IMR-90 (cell line): ENCODE results near the gene BGLAP. TPM values are rescaled to one million over a fixed set of nuclear protein-coding genes. Genes with fewer than 3 reads are reported as not detected.

ENCODE experiments used
- ATAC-seq: fragments of 200-7000 bp; cut with Tn5 transposase; 2 replicates; pipeline ENCODE4 v1.9.1; 2020; ENCODE audit warnings: low read depth, mild to moderate bottlenecking, moderate library complexity
- BruUV-seq: library from RNA; stranded (reverse); fragments of 400-500 nt; replicated peaks from 2 replicates; lab custom pipeline; 2021; lab: Mats Ljungman, UMichigan
- CTCF ChIA-PET: fragments of 300-600 bp; formaldehyde crosslinking; extraction: SDS; loops from one replicate; lab custom pipeline; 2021; ENCODE audit warnings: antibody characterized with exemption; lab: Yijun Ruan, JAX
- POLR2A ChIA-PET: fragments of 300-600 bp; sonication (Branson Sonifier 250); formaldehyde crosslinking; loops from one replicate; lab custom pipeline; 2022; ENCODE audit warnings: antibody characterized with exemption; ENCODE audit not compliant: unreplicated experiment; lab: Charles Lee
- DNase-seq: peaks from one replicate; pipeline ENCODE4 v3.0.0; 2013
- H2AFZ ChIP-seq: replicated peaks from 2 replicates; pipeline ENCODE3; 2013; ENCODE audit warnings: low read length, mild to moderate bottlenecking; ENCODE audit not compliant: poor library complexity
- H2AK5ac ChIP-seq: 2 replicates; pipeline ENCODE4 v1.6.1; 2013; ENCODE audit warnings: low read depth, low read length, inconsistent platforms
- H2AK9ac ChIP-seq: replicated peaks from 2 replicates; pipeline ENCODE3; 2013; ENCODE audit warnings: mild to moderate bottlenecking, low read depth, low read length, moderate library complexity; ENCODE audit not compliant: poor library complexity
- H2BK120ac ChIP-seq: 2 replicates; pipeline ENCODE4 v1.6.1; 2013; ENCODE audit warnings: low read depth, low read length, inconsistent platforms
- H2BK15ac ChIP-seq: 3 replicates; pipeline ENCODE4 v1.6.1; 2013; ENCODE audit warnings: low read depth, low read length, inconsistent platforms
- H2BK20ac ChIP-seq: 2 replicates; pipeline ENCODE4 v1.6.1; 2013; ENCODE audit warnings: low read depth, mild to moderate bottlenecking, inconsistent platforms, low read length, moderate library complexity
- H2BK5ac ChIP-seq: 2 replicates; pipeline ENCODE4 v1.6.1; 2013; ENCODE audit warnings: mild to moderate bottlenecking, low read depth, low read length, inconsistent platforms; ENCODE audit not compliant: poor library complexity, severe bottlenecking
- H3K14ac ChIP-seq: replicated peaks from 2 replicates; pipeline ENCODE4 v1.6.1; 2013; ENCODE audit warnings: low read depth, low read length, inconsistent platforms
- H3K18ac ChIP-seq: 2 replicates; pipeline ENCODE4 v1.6.1; 2013; ENCODE audit warnings: low read depth, low read length, control low read depth
- H3K23ac ChIP-seq: 2 replicates; pipeline ENCODE4 v1.6.1; 2013; ENCODE audit warnings: low read depth, low read length, inconsistent platforms
- H3K27ac ChIP-seq: 2 replicates; pipeline ENCODE4 v1.5.1; 2013; ENCODE audit warnings: mild to moderate bottlenecking, control low read depth, low read length; ENCODE audit not compliant: insufficient read depth
- H3K27me3 ChIP-seq: 2 replicates; pipeline ENCODE4 v1.6.1; 2013; ENCODE audit warnings: low read length; ENCODE audit not compliant: control insufficient read depth, insufficient read depth
- H3K36me3 ChIP-seq: 2 replicates; pipeline ENCODE4 v1.6.1; 2013; ENCODE audit warnings: low read length, mixed read lengths; ENCODE audit not compliant: control insufficient read depth, insufficient read depth
- H3K4ac ChIP-seq: 2 replicates; pipeline ENCODE4 v1.6.1; 2013; ENCODE audit warnings: low read depth, low read length, inconsistent platforms
- H3K4me1 ChIP-seq: 2 replicates; pipeline ENCODE4 v1.6.1; 2013; ENCODE audit warnings: low read length, mixed read lengths; ENCODE audit not compliant: control insufficient read depth, insufficient read depth
- H3K4me2 ChIP-seq: 2 replicates; pipeline ENCODE4 v1.6.1; 2013; ENCODE audit warnings: low read depth, mild to moderate bottlenecking, control low read depth, low read length, moderate library complexity
- H3K4me3 ChIP-seq: 2 replicates; pipeline ENCODE4 v1.5.1; 2013; ENCODE audit warnings: low read depth, mild to moderate bottlenecking, control low read depth, low read length, moderate library complexity; ENCODE audit not compliant: insufficient read depth
- H3K56ac ChIP-seq: 2 replicates; pipeline ENCODE4 v1.6.1; 2013; ENCODE audit warnings: low read length, inconsistent platforms; ENCODE audit not compliant: insufficient read depth; ENCODE audit errors: extremely low read depth
- H3K79me1 ChIP-seq, 2 experiments: 2 replicates each; pipeline ENCODE4 v1.6.1; 2013; ENCODE audit warnings: low read length in 2 of 2, inconsistent platforms in 1 of 2, low read depth in 1 of 2
- H3K9ac ChIP-seq: 2 replicates; pipeline ENCODE4 v1.6.1; 2013; ENCODE audit warnings: low read depth, low read length, control low read depth
- H3K9me1 ChIP-seq: 2 replicates; pipeline ENCODE4 v1.6.1; 2013; ENCODE audit warnings: low read length, inconsistent platforms; ENCODE audit not compliant: insufficient read depth
- H3K9me3 ChIP-seq: 2 replicates; pipeline ENCODE4 v1.6.1; 2013; ENCODE audit warnings: low read length; ENCODE audit not compliant: control insufficient read depth, insufficient read depth
- H4K20me1 ChIP-seq: 2 replicates; pipeline ENCODE4 v1.6.1; 2013; ENCODE audit warnings: low read length, inconsistent platforms; ENCODE audit not compliant: insufficient read depth
- H4K5ac ChIP-seq: 2 replicates; pipeline ENCODE4 v1.6.1; 2013; ENCODE audit warnings: mild to moderate bottlenecking, low read depth, low read length, control low read depth
- H4K8ac ChIP-seq, 2 experiments: 2 replicates each; pipeline ENCODE4 v1.6.1; 2013; ENCODE audit warnings: low read depth in 2 of 2, low read length in 2 of 2, control low read depth in 1 of 2, inconsistent platforms in 1 of 2
- H4K91ac ChIP-seq: 2 replicates; pipeline ENCODE4 v1.6.1; 2013; ENCODE audit warnings: low read depth, low read length, inconsistent platforms; ENCODE audit not compliant: insufficient read depth
- FOS ChIP-seq: fragments of 150-350 bp; IDR thresholded peaks from 2 replicates; pipeline ENCODE4 v1.6.1; 2016; ENCODE audit warnings: low read depth, low read length
- WGBS, 2 experiments: methylation state at CpG; one replicate each; pipeline versions ENCODE4 v1.1.5 to v1.1.7; 2013; ENCODE audit warnings: missing lambda C conversion rate in 2 of 2; ENCODE audit not compliant: insufficient read length in 1 of 2; ENCODE audit errors: extremely low coverage in 2 of 2; 5-methylcytosine and 5-hydroxymethylcytosine counted together
- dilution Hi-C: fragments of 300-500 bp; cut with HindIII; formaldehyde crosslinking; loops from one replicate; pipeline ENCODE4 v1.14.3; 2018; ENCODE audit warnings: low sequenced_read_pairs; ENCODE audit not compliant: unreplicated experiment
- in situ Hi-C: fragments of 300-500 bp; cut with MboI; formaldehyde crosslinking; loops from 3 replicates; pipeline ENCODE4 v1.14.3; 2019; ENCODE audit warnings: low sequenced_read_pairs, inconsistent platforms, mixed read lengths
- intact Hi-C: fragments of 100-400 bp; cut with micrococcal nuclease; formaldehyde crosslinking; loops from 2 replicates; pipeline ENCODE4 v1.10.0; 2022
- polyA plus RNA-seq, 3 experiments: library from polyadenylated mRNA; depleted of rRNA; stranded (reverse); fragments of >200 nt; gene quantifications; 2 replicates each; pipeline ENCODE4 v1.2.3, GENCODE V29; 2012; ENCODE audit warnings: low replicate concordance in 1 of 3
- total RNA-seq: library from RNA; depleted of rRNA; stranded (reverse); fragments of >200 nt; gene quantifications from 2 replicates; pipeline ENCODE4 v1.2.3, GENCODE V29; 2012

BGLAP gene
- total and polyA plus RNA-seq, 2 of the 4 experiments (the other 2 are of a cell fraction): 0.67 TPM; not detected in 1

DNA sequence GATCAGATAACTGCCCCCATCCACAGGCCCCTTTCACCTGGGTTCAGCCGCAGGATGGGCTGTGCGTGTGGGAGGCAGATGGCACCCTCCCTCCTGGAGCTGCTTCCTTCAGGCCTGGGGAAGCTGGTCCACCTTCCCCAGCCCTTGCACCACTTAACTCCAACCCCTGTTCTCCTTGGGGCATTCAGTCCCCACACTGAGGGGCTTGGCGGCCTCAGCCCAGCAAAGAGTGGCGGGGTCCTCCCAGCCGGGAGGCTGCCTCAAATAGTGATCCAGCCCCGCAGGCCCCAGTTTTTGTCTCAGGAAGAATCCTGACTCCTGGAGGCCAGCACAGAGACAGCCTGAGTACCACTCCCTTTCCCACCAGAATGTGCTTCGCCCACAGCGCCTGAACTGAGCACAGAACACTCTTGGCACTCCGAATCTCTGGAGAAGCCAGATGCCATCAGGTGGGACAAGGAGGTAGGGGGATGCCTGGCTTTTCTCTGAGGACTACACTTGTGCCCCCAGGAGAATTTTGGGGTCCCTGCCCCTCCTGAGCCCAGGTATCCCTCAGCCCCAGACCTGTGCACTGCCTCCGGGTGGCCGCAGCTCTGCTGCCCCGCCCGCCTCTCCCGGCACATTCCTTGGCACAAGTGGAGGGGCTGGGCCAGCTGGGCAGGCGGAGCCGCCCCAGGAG, 4.9 kb downstream of the BGLAP start:
- Histone ChIP-seq H3K4me1 (peaks cover 2% of the 10 kb centered on the region; the same call in 1 of the 2 replicates), H3K27me3 (peaks cover 12% of the 10 kb centered on the region; the same call in 1 of the 2 replicates), H2AK5ac (no peak overlapping the region), H2BK120ac (no peak overlapping the region), H4K20me1 (no peaks in the 10 kb centered on the region; the same call in none of the 2 replicates), H3K56ac (no peak overlapping the region), H2BK20ac (no peak overlapping the region), H2BK15ac (no peak overlapping the region), H3K79me1 (no peaks in the 10 kb centered on the region), H2BK5ac (no peak overlapping the region), H3K36me3 (peaks cover 32% of the 10 kb centered on the region), H2AFZ (no peak overlapping the region), H3K18ac (no peak overlapping the region), H3K9me1 (no peaks in the 10 kb centered on the region), H4K5ac (no peak overlapping the region), H3K9ac (no peak overlapping the region), H3K9me3 (no peaks in the 10 kb centered on the region), H2AK9ac (peak overlapping the region; percentile 37), H3K27ac (no peak overlapping the region), H3K4ac (no peak overlapping the region), H4K8ac (no peak overlapping the region), H3K14ac (no peak overlapping the region), H3K23ac (0 out of 2 replicates have a peak overlapping the region, but pooled peaks have one; percentile 10), H3K4me3 (no peak overlapping the region), H3K4me2 (no peak overlapping the region), H4K91ac (no peak overlapping the region)
- in situ Hi-C loops: no loop called here
- TF ChIP-seq FOS: no peak
- CTCF ChIA-PET: no interaction called here
- 86% methylated on average over 1 of the region's 16 CpGs; no CpG with 5 or more reads in 1 of the 2 experiments for WGBS, 2 experiments
- intact Hi-C loops: no loop called here
- BruUV-seq: no TSS peak
- ATAC-seq (no peak), DNase-seq (no peak)
- dilution Hi-C loops: no loop called here
- POLR2A ChIA-PET: interaction anchor here (0.6 kb wide), 2 partner anchors 13 to 36 kb away, joined by 4 to 15 read pairs; partner anchors contain the start of gene SMG5
